CD1c-positive myeloid dendritic cell (primary cell): ENCODE measurements around the gene ZNF407.
"Not testable (repeated sequence)": the region's sequence is repeated elsewhere in the genome, so short reads cannot be mapped to it uniquely, and the experiment has no call there.

ENCODE experiments used
- DNase-seq: peaks from one replicate; pipeline ENCODE4 v3.0.0-alpha.2; 2016; ENCODE audit errors: extremely low spot score

The ZNF407 gene

GRCh38 chr18:75071866-75072671 is 474.4 kb downstream of the ZNF407 start:
- DNase-seq, result peak; percentile 12

- DNase-seq, result no peak
Measured at GRCh38 chr18:75072672-75073371, 475.2 kb downstream of the ZNF407 start.

GRCh38 chr18:75073654-75074053 is 476.0 kb downstream of the ZNF407 start:
- DNase-seq, result no peak

- DNase-seq, result no peak
Measured at GRCh38 chr18:75074196-75075015, 476.7 kb downstream of the ZNF407 start.

GRCh38 chr18:75075016-75075305 is 477.3 kb downstream of the ZNF407 start:
- no peak for DNase-seq

- no peak for DNase-seq
Measured at GRCh38 chr18:75075429-75075841, 477.8 kb downstream of the ZNF407 start.

GRCh38 chr18:75076286-75076685 is 478.6 kb downstream of the ZNF407 start:
- DNase-seq, result no peak

- no peak for DNase-seq
Measured at GRCh38 chr18:75081486-75081885, 483.8 kb downstream of the ZNF407 start.

GRCh38 chr18:75083131-75083530 is 485.5 kb downstream of the ZNF407 start:
- DNase-seq, result no peak

GRCh38 chr18:75083761-75084160 is 486.1 kb downstream of the ZNF407 start:
- DNase-seq, result no peak

- DNase-seq, result not testable (repeated sequence)
Measured at GRCh38 chr18:75085676-75086075, 488.0 kb downstream of the ZNF407 start.

- no peak for DNase-seq
Measured at GRCh38 chr18:75086494-75087034, 488.9 kb downstream of the ZNF407 start.

- DNase-seq, result no peak
Measured at GRCh38 chr18:75087119-75088020, 489.7 kb downstream of the ZNF407 start.

GRCh38 chr18:75088021-75088506 is 490.4 kb downstream of the ZNF407 start:
- no peak for DNase-seq

- DNase-seq, result no peak
Measured at GRCh38 chr18:75088622-75089211, 491.0 kb downstream of the ZNF407 start.

GRCh38 chr18:75089748-75090327 is 492.2 kb downstream of the ZNF407 start:
- DNase-seq, result no peak

- no peak for DNase-seq
Measured at GRCh38 chr18:75090336-75090735, 492.7 kb downstream of the ZNF407 start.

- DNase-seq, result no peak
Measured at GRCh38 chr18:75097491-75098225, 500.0 kb downstream of the ZNF407 start.

- no peak for DNase-seq
Measured at GRCh38 chr18:75100832-75101630, 503.4 kb downstream of the ZNF407 start.
